SK-N-SH treated with all-trans-retinoic acid at 6 μM for 48 hours (cell line): ENCODE data around the gene PLRG1.

Experiments used
- ATAC-seq: fragments of 200-7000 bp; cut with Tn5 transposase; 3 replicates; pipeline ENCODE4 v1.9.1; 2020; ENCODE audit warnings: mild to moderate bottlenecking, moderate library complexity
- ARNTL ChIP-seq: fragments of 450-650 bp; formaldehyde crosslinking; IDR thresholded peaks from 2 replicates; pipeline ENCODE4 v1.5.0; 2020; ENCODE audit warnings: low read depth, mild to moderate bottlenecking, moderate library complexity, borderline replicate concordance
- BACH2 ChIP-seq: fragments of 250-450 bp; sonication (Bioruptor Pico); IDR thresholded peaks from 2 replicates; pipeline ENCODE4 v1.9.0; 2021; ENCODE audit warnings: mild to moderate bottlenecking, borderline replicate concordance
- ESRRG ChIP-seq: fragments of 250-450 bp; sonication (Bioruptor Pico); IDR thresholded peaks from 2 replicates; pipeline ENCODE4 v1.6.1; 2021; ENCODE audit warnings: mild to moderate bottlenecking
- GLIS3 ChIP-seq: fragments of 250-450 bp; sonication (Bioruptor Pico); IDR thresholded peaks from 2 replicates; pipeline ENCODE4 v1.5.0; 2020; ENCODE audit warnings: mild to moderate bottlenecking, moderate library complexity
- ISL1 ChIP-seq: fragments of 250-450 bp; sonication (Bioruptor Pico); IDR thresholded peaks from 2 replicates; pipeline ENCODE4 v2.1.2; 2022; ENCODE audit warnings: mild to moderate bottlenecking, moderate library complexity
- PPARA ChIP-seq: fragments of 250-450 bp; sonication (Bioruptor Pico); IDR thresholded peaks from 2 replicates; pipeline ENCODE4 v1.5.0; 2020; ENCODE audit warnings: mild to moderate bottlenecking, borderline replicate concordance
- RARB ChIP-seq: fragments of 250-450 bp; sonication (Bioruptor Pico); IDR thresholded peaks from 2 replicates; pipeline ENCODE4 v1.8.0; 2021; ENCODE audit warnings: mild to moderate bottlenecking, moderate library complexity
- TCF4 ChIP-seq: fragments of 250-450 bp; sonication (Bioruptor Pico); IDR thresholded peaks from 2 replicates; pipeline ENCODE4 v1.8.0; 2021; ENCODE audit warnings: mild to moderate bottlenecking, moderate library complexity, borderline replicate concordance
- TOX ChIP-seq: fragments of 250-450 bp; sonication (Bioruptor Pico); IDR thresholded peaks from 2 replicates; pipeline ENCODE4 v1.8.0; 2021; ENCODE audit warnings: mild to moderate bottlenecking, moderate library complexity, borderline replicate concordance
- ZFP3 ChIP-seq: fragments of 250-450 bp; sonication (Bioruptor Pico); IDR thresholded peaks from 2 replicates; pipeline ENCODE4 v1.5.0; 2020; ENCODE audit warnings: mild to moderate bottlenecking, moderate library complexity
- ZNF565 ChIP-seq: fragments of 450-650 bp; formaldehyde crosslinking; conservative IDR thresholded peaks from 2 replicates; pipeline ENCODE4 v1.5.0; 2020; ENCODE audit warnings: low read depth, mild to moderate bottlenecking, moderate library complexity
- ZNF70 ChIP-seq: fragments of 450-650 bp; formaldehyde crosslinking; IDR thresholded peaks from 2 replicates; pipeline ENCODE4 v1.5.0; 2020; ENCODE audit warnings: mild to moderate bottlenecking, moderate library complexity
- ZNF8 ChIP-seq: fragments of 450-650 bp; formaldehyde crosslinking; IDR thresholded peaks from 2 replicates; pipeline ENCODE4 v1.5.0; 2020; ENCODE audit warnings: mild to moderate bottlenecking, moderate library complexity
- TF ChIP-seq, protein P1 (sequence below): fragments of 250-450 bp; sonication (Bioruptor Pico); IDR thresholded peaks from 2 replicates; pipeline ENCODE4 v1.8.0; 2021; ENCODE audit warnings: low read depth, mild to moderate bottlenecking, moderate library complexity, borderline replicate concordance
- TF ChIP-seq, protein P2 (sequence below): fragments of 250-450 bp; sonication (Bioruptor Pico); IDR thresholded peaks from 2 replicates; pipeline ENCODE4 v1.8.0; 2020; ENCODE audit warnings: mild to moderate bottlenecking, moderate library complexity, borderline replicate concordance
- TF ChIP-seq, protein P3 (sequence below): fragments of 250-450 bp; sonication (Bioruptor Pico); IDR thresholded peaks from 2 replicates; pipeline ENCODE4 v1.5.1; 2020; ENCODE audit warnings: low read depth, mild to moderate bottlenecking, moderate library complexity
- TF ChIP-seq, protein P4 (sequence below): fragments of 250-450 bp; sonication (Bioruptor Pico); IDR thresholded peaks from 2 replicates; pipeline ENCODE4 v1.5.0; 2020; ENCODE audit warnings: mild to moderate bottlenecking, moderate library complexity
- TF ChIP-seq, protein P5 (sequence below): fragments of 250-450 bp; sonication (Bioruptor Pico); IDR thresholded peaks from 2 replicates; pipeline ENCODE4 v1.5.1; 2021; ENCODE audit warnings: mild to moderate bottlenecking, moderate library complexity

Gene PLRG1

DNA sequence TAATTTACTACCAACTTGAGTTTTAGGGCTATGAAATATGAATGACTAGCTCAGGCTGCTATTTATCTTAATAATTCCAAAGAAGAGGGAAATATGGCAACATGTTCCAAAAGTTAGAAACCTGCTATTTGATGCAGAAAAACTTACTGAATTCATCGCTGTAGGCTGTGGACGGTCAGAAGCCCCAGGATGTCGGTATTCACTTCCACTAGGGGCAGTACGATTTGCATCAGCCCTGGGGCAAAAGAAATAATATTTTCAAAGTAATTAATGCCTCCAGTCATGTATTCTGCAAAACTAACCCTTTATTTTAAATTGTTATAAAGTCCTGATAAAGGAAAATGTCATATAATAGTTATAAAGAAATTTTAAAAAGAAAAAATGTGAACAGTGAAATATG is 4.5 kb downstream of the PLRG1 start:
- TF ChIP-seq, protein P1, sequence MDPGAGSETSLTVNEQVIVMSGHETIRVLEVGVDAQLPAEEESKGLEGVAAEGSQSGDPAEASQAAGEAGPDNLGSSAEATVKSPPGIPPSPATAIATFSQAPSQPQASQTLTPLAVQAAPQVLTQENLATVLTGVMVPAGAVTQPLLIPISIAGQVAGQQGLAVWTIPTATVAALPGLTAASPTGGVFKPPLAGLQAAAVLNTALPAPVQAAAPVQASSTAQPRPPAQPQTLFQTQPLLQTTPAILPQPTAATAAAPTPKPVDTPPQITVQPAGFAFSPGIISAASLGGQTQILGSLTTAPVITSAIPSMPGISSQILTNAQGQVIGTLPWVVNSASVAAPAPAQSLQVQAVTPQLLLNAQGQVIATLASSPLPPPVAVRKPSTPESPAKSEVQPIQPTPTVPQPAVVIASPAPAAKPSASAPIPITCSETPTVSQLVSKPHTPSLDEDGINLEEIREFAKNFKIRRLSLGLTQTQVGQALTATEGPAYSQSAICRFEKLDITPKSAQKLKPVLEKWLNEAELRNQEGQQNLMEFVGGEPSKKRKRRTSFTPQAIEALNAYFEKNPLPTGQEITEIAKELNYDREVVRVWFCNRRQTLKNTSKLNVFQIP (CRISPR knock-in tag): no peak
- TF ChIP-seq GLIS3: no peak
- TF ChIP-seq, protein P2, sequence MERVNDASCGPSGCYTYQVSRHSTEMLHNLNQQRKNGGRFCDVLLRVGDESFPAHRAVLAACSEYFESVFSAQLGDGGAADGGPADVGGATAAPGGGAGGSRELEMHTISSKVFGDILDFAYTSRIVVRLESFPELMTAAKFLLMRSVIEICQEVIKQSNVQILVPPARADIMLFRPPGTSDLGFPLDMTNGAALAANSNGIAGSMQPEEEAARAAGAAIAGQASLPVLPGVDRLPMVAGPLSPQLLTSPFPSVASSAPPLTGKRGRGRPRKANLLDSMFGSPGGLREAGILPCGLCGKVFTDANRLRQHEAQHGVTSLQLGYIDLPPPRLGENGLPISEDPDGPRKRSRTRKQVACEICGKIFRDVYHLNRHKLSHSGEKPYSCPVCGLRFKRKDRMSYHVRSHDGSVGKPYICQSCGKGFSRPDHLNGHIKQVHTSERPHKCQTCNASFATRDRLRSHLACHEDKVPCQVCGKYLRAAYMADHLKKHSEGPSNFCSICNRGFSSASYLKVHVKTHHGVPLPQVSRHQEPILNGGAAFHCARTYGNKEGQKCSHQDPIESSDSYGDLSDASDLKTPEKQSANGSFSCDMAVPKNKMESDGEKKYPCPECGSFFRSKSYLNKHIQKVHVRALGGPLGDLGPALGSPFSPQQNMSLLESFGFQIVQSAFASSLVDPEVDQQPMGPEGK: no peak
- no peak for ATAC-seq

DNA sequence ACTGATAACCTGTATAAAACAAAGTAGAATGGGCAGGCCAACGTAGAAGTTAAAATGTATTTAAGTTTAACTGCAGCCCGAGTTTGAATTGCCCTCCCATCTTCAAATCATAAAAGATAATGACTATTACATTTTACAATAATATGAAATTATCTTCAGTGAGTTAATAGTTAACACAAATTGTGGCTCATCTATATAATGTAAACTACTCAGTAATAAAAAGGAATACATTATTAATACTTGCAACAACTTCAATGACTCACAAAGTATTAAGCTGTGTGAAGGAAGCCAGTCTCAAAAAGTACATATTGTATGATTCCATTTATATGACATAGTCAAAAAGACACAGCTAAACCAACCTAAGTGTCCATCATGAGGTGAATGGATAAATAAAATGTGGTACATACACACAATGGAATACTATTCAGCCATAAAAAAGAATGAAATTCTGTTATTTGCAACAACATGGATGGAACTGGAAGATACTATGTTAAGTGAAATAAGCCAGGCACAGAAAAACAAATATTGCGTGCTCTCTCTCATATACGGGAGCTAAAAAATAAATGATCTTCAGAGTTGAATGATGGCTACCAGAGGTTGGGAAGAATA is 7.8 kb downstream of the PLRG1 start:
- no peak for ATAC-seq
- TF ChIP-seq, protein P1 (CRISPR knock-in tag): no peak
- peak; percentile 69; the same call in 1 of the 2 replicates for TF ChIP-seq ZNF8

DNA sequence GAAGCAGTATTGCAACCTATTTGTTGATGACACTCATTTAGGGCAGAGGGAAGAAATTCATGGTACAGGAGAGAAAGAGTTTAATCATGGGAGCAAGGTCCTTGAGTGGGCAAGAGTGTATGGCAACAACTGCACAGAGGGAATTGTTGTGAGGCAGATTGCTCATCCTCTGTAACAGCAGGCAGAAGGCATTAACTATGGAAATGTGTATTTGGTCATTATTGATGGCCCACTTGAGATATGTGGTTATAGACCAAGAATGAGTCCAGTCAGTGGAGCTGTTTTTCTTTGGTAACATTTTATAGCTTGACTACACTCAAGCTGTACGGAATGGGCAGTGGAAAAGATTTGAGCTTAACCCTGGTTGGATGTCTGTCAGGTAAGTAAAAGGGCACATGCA is 15.9 kb downstream of the PLRG1 start:
- ATAC-seq: no peak
- TF ChIP-seq RARB (CRISPR knock-in tag) (no peak), TCF4 (CRISPR knock-in tag) (no peak), BACH2 (CRISPR knock-in tag) (no peak), ZNF70 (no peak), ARNTL (no peak), ZNF565 (CRISPR knock-in tag) (no peak), TOX (CRISPR knock-in tag) (no peak), GLIS3 (no peak), ESRRG (CRISPR knock-in tag) (no peak), ISL1 (no peak), PPARA (no peak), ZFP3 (CRISPR knock-in tag) (no peak), ZNF8 (no peak)
- TF ChIP-seq, protein P3, sequence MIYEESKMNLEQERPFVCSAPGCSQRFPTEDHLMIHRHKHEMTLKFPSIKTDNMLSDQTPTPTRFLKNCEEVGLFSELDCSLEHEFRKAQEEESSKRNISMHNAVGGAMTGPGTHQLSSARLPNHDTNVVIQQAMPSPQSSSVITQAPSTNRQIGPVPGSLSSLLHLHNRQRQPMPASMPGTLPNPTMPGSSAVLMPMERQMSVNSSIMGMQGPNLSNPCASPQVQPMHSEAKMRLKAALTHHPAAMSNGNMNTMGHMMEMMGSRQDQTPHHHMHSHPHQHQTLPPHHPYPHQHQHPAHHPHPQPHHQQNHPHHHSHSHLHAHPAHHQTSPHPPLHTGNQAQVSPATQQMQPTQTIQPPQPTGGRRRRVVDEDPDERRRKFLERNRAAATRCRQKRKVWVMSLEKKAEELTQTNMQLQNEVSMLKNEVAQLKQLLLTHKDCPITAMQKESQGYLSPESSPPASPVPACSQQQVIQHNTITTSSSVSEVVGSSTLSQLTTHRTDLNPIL: no peak
- TF ChIP-seq, protein P4, sequence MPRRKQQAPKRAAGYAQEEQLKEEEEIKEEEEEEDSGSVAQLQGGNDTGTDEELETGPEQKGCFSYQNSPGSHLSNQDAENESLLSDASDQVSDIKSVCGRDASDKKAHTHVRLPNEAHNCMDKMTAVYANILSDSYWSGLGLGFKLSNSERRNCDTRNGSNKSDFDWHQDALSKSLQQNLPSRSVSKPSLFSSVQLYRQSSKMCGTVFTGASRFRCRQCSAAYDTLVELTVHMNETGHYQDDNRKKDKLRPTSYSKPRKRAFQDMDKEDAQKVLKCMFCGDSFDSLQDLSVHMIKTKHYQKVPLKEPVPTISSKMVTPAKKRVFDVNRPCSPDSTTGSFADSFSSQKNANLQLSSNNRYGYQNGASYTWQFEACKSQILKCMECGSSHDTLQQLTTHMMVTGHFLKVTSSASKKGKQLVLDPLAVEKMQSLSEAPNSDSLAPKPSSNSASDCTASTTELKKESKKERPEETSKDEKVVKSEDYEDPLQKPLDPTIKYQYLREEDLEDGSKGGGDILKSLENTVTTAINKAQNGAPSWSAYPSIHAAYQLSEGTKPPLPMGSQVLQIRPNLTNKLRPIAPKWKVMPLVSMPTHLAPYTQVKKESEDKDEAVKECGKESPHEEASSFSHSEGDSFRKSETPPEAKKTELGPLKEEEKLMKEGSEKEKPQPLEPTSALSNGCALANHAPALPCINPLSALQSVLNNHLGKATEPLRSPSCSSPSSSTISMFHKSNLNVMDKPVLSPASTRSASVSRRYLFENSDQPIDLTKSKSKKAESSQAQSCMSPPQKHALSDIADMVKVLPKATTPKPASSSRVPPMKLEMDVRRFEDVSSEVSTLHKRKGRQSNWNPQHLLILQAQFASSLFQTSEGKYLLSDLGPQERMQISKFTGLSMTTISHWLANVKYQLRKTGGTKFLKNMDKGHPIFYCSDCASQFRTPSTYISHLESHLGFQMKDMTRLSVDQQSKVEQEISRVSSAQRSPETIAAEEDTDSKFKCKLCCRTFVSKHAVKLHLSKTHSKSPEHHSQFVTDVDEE (CRISPR knock-in tag): no peak
- TF ChIP-seq, protein P2: no peak
- TF ChIP-seq, protein P5, sequence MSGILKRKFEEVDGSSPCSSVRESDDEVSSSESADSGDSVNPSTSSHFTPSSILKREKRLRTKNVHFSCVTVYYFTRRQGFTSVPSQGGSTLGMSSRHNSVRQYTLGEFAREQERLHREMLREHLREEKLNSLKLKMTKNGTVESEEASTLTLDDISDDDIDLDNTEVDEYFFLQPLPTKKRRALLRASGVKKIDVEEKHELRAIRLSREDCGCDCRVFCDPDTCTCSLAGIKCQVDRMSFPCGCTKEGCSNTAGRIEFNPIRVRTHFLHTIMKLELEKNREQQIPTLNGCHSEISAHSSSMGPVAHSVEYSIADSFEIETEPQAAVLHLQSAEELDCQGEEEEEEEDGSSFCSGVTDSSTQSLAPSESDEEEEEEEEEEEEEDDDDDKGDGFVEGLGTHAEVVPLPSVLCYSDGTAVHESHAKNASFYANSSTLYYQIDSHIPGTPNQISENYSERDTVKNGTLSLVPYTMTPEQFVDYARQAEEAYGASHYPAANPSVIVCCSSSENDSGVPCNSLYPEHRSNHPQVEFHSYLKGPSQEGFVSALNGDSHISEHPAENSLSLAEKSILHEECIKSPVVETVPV (CRISPR knock-in tag): no peak
